GM08714 (cell line): ENCODE results near the gene MPHOSPH9.

Source experiments
- H3K4me3 ChIP-seq: fragments of 200-500 bp; sonication (Bioruptor generic); 2 replicates; pipeline ENCODE4 v1.5.1; 2014; ENCODE audit warnings: mild to moderate bottlenecking, low read length, inconsistent platforms
- ZNF274 ChIP-seq: IDR thresholded peaks from 2 replicates; pipeline ENCODE4 v1.6.1; 2012; ENCODE audit warnings: mild to moderate bottlenecking, low read depth, low read length

Gene MPHOSPH9

GRCh38 chr12:123200414-123200813, 32.5 kb downstream of the MPHOSPH9 start:
- TF ChIP-seq ZNF274: no peak
- no peak overlapping the region for H3K4me3 ChIP-seq

- no peak overlapping the region for H3K4me3 ChIP-seq
- no peak for TF ChIP-seq ZNF274
These were observed 33.0 kb downstream of the MPHOSPH9 start for GRCh38 chr12:123199936-123200335.

- TF ChIP-seq ZNF274: no peak
- H3K4me3 ChIP-seq: no peak overlapping the region
These were observed 45.3 kb downstream of the MPHOSPH9 start for GRCh38 chr12:123187637-123188036.

- TF ChIP-seq ZNF274: no peak
- no peak overlapping the region for H3K4me3 ChIP-seq
These were observed 52.8 kb downstream of the MPHOSPH9 start for GRCh38 chr12:123180171-123180570.

GRCh38 chr12:123171967-123172366, 61.0 kb downstream of the MPHOSPH9 start:
- no peak overlapping the region for H3K4me3 ChIP-seq
- TF ChIP-seq ZNF274: no peak

DNA sequence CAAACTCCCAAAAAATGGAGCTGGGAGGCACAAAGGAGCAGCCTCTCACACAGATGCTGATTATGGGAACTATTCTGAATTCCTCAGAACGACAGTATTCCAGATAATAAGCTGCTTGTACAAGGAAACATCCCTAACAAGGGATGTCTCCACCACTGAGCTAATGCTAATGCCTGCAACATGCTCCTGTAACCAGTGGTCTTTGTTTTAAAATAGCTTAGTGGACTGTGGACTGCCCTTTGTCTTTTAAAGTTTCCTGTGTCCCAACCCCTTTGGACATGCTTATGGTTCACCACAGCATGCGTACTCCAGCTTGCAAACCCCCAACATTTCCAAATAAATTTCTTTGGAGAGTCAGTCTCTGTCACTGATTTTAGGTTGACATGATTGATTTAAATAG, 65.6 kb downstream of the MPHOSPH9 start:
- H3K4me3 ChIP-seq: no peak overlapping the region
- no peak for TF ChIP-seq ZNF274

GRCh38 chr12:123165537-123165936, 67.4 kb downstream of the MPHOSPH9 start:
- no peak for TF ChIP-seq ZNF274

GRCh38 chr12:123164710-123165261, 68.2 kb downstream of the MPHOSPH9 start:
- TF ChIP-seq ZNF274: no peak
- H3K4me3 ChIP-seq: no peak overlapping the region

More at GRCh38 chr12:123165537-123165936, 67.4 kb downstream of the MPHOSPH9 start:
- no peak overlapping the region for H3K4me3 ChIP-seq

DNA sequence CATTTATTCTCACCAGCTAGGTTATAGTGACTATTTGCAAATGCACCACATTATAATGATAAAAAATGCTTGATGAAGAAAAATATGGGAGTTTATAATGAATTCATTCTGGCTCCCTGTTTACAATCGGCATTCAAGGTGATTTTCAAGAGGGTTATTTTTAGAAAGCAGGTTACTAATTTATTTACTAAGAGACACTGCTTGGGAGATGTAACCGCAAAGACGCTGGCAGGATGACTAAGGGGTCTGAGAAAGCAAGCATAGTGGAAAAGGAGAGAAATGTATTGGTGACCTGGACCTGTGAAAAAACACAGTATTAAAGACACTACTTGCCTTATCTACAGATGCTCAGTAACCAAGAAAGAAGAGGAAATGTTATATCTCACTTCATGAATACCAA, 68.7 kb downstream of the MPHOSPH9 start:
- no peak overlapping the region for H3K4me3 ChIP-seq
- TF ChIP-seq ZNF274: no peak

DNA sequence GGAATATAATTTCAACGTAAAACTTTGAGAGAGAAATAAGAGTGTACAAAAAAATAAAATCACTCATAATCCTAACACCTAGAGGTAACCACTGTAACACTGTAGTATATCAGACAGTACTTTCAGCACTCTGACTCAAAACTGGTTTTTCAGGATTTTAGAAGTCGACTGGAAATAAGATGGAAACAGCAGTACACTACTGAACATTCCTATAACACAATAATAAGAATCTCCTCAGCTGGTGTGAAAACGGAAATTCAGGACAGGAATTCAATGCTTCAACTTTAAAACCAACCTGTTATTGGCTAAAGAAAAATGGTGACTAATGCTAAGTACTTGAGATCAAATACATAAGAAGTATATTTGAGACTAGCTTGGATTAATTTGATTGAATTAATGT, 69.7 kb downstream of the MPHOSPH9 start:
- H3K4me3 ChIP-seq: no peak overlapping the region
- TF ChIP-seq ZNF274: no peak

DNA sequence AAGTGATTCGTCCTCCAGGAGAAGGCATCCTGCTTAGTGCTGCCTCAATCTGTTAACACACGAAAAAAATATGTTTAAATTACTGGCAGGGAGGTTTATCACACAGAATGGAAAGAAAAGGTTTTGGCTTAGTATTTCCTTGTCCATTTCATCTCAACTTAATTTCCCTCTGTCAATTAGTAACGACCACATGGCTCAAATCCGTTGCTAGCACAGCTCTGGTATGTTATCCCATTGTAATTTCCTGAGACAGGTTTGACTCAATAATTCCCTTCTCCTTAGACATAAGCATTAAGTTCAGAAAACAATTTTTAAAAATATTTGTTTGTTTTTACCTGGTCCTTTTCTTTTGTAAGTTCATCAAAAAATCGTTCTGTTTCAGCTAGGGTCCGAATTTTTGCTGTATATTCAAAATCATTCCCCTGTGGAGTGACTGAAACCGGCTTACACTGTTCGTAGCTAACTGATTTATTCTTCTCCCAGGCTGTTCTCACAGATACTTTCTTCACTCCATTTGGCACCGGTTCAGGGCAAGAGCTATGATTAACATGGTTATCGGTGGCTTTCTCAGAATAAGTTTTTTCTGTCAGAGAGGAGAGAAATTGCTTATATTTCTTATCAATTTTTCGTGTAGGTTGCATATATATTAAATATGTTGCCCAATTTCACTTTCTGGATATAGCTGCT, 72.0 kb downstream of the MPHOSPH9 start:
- no peak for TF ChIP-seq ZNF274
- no peak overlapping the region for H3K4me3 ChIP-seq

GRCh38 chr12:123153906-123154305, 79.0 kb downstream of the MPHOSPH9 start:
- no peak overlapping the region for H3K4me3 ChIP-seq
- TF ChIP-seq ZNF274: no peak

DNA sequence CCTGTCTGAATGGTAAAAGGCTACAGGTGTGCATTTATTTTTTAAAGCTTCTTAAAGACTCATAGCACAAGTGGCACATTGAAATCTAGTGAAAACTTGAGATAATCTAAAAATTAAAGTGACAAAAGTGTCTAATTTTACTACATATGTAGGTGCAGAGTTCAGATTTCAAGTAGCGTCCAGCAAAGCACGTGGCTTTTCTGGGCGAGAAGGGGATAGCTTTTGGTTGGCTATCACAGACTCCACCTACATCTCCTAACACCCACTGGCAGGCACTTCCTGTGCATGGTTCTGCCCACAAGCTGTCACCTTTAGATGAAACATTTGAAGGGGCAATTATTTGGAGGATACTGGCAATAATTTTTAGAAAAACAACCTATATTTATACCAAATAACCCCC, 80.1 kb downstream of the MPHOSPH9 start:
- no peak overlapping the region for H3K4me3 ChIP-seq

DNA sequence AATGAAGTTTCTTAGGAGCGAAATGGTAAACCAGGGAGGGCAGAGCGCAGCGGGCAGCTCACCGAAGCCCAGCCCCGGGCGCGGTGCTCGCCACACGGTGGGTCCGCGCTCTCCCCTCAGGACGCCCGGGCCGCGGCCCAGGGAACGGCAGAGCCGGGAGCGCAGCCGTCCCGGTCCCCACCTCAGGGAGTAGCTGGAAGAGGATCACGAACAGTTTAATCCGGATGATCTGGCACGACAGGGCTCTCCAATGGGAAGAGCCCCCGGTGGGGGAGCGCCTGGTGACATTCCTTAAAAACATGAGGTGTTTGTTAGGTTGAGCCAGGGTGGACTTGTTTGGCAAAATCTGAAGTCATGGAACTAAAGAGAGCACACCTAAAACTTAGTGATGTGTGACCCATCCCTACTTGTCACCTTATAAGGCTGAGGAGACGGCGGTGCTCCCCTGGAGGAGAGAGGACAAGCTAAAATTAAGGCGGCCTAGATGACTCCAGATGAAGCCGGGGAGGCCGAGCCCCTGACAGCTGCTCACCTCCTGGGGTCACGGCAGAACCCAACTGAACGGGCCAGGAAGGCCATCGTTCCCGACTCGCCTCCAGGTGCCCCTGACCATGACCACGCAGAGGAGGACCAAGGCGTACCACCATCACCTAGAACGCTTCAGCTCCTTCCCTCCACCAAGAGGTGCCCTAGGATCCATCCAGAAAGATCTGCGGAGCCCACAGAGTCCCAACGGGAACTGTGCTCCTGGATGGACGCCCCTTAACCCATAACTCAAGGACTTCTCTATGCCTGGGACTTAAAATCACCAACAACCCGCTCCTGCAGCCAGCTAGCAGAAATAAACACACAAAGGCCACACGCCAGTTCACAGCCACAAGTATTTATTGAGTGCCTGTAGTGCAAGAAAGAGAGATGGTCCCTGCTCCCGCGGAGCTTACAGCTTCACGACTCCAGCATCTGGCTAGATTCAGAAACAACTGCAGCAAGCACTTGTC, 81.2 kb downstream of the MPHOSPH9 start:
- peak overlapping the region; percentile 59; the same call in 1 of the 2 replicates for H3K4me3 ChIP-seq

More for the DNA sequence above, 80.1 kb downstream of the MPHOSPH9 start:
- TF ChIP-seq ZNF274: no peak

More for the DNA sequence above, 81.2 kb downstream of the MPHOSPH9 start:
- TF ChIP-seq ZNF274: no peak
